PFSK-1 (cell line): ENCODE data around the gene RFTN1.

Experiments used
- POLR2AphosphoS5 ChIP-seq: IDR thresholded peaks from 2 replicates; pipeline ENCODE4 v1.6.1; 2012; ENCODE audit warnings: low read depth, mild to moderate bottlenecking, control low read depth, low read length, moderate library complexity
- TAF1 ChIP-seq: IDR thresholded peaks from 2 replicates; pipeline ENCODE4 v1.6.1; 2012; ENCODE audit warnings: low read length, control low read depth, borderline replicate concordance; ENCODE audit not compliant: insufficient read depth

DNA sequence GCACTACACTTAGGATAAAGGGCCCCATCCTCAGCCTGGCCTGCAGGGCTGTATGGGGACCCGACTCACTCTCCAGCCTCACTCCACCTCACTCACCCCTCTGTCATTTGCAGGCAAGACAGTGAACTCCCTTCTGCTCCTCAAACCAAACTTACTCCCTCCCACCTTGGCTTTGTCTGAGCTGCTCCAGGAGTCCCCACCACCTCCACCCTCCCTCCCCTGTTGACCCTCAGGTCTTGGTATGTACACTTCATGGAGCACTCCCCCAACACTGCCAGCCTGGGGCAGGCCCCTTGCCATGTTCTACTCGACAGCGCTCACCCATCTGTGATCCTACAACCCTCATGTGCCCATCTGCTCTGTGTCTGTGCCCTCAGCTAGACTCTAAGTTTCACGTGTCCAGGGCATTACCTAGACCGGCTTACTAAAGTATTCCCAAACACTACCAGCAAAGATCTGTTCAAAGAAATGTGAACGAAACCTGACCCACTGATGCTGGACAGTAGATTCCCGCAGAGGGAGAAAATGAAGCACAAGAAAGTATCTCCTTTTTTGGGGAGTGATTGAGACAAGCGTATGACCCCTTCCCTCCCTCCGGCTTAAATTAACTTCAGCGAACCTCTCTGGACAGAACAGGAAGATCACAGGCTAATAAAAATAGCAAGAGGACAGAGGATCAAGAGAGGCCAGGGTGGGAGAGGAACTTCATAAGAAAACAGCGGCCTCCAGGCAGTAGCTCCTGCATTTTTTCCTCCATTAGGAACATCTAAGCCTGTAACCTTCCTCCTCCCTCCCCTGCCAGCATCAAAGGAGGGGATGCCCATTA lies 113.2 kb downstream of the RFTN1 start:
- TF ChIP-seq TAF1 (no peak), POLR2AphosphoS5 (no peak)
